HG03196 (cell line): ENCODE measurements around the gene SNAPC4.
A peak's percentile ranks its signal among the peaks of the same experiment; 100 is the strongest.

Source experiments
- ATAC-seq: cut with Tn5 transposase; IDR thresholded peaks from one replicate; pipeline ENCODE4 v1.9.1; 2021; ENCODE audit not compliant: unreplicated experiment

Gene SNAPC4

GRCh38 chr9:136400038-136400834, at the start of gene SNAPC4:
SNAPC4 (minus strand) TSS chr9:136400170; CDS start chr9:136398428, 1,742 bp downstream.
- ATAC-seq, result peak; percentile 55

DNA sequence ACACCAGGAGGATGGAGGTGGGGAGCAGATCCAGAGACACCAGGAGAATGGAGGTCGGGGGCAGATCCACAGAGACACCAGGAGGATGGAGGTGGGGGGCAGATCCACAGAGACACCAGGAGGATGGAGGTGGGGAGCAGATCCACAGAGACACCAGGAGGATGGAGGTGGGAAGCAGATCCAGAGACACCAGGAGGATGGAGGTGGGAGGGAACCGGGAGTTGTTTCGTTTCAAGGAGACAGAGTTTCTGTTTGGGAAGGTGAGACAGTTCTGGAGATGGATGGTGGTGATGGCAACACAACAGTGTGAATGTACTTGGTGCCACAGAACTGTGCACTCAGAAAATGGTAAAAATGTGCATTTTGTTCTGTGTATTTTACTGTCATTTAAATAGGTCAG, 48.7 kb upstream of the SNAPC4 start:
- no peak for ATAC-seq

- no peak for ATAC-seq
Observed at GRCh38 chr9:136447173-136447778, 47.3 kb upstream of the SNAPC4 start.

- no peak for ATAC-seq
Observed at GRCh38 chr9:136445799-136446198, 45.8 kb upstream of the SNAPC4 start.

DNA sequence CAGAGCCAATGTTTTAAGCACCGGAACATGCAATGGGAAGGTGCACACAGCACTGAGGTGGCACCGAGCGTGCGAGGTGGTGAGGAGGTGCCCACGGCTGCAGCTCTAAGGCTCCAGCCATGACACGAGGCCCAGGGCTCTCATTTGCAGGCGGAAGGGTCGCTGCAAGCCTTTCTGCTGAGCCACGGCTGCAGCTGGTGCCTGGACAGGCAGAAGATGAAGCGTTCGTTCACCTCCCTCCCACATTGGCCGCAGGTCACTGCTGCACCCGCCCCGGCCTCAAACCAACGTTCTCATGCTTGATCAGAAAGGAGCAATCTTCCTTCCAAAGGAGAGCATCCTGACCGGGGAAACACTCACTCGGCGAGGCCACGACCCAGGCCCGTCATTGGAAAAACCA, 44.1 kb upstream of the SNAPC4 start:
- no peak for ATAC-seq

- ATAC-seq, result no peak
Observed at GRCh38 chr9:136443687-136444086, 43.7 kb upstream of the SNAPC4 start.

DNA sequence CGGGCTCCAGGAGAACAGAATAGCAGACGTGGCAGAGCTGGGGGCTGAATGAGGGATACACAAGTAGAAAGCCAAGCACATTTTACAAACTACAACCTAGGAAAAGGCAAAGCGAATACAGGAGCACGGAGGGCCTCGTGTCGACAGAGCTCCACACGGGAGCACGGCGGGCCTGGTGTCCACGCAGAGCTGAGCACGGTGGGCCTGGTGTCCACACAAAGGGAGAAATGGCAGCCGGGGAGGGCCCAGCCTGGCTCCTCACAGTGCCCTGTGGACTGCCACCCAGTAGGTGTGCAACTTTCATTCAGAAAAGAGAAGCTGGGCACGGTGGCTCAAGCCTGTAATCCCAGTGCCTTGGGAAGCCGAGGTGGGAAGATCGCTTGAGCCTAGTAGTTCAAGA, 43.1 kb upstream of the SNAPC4 start:
- no peak for ATAC-seq

GRCh38 chr9:136442265-136442664, 42.3 kb upstream of the SNAPC4 start:
- ATAC-seq, result no peak

DNA sequence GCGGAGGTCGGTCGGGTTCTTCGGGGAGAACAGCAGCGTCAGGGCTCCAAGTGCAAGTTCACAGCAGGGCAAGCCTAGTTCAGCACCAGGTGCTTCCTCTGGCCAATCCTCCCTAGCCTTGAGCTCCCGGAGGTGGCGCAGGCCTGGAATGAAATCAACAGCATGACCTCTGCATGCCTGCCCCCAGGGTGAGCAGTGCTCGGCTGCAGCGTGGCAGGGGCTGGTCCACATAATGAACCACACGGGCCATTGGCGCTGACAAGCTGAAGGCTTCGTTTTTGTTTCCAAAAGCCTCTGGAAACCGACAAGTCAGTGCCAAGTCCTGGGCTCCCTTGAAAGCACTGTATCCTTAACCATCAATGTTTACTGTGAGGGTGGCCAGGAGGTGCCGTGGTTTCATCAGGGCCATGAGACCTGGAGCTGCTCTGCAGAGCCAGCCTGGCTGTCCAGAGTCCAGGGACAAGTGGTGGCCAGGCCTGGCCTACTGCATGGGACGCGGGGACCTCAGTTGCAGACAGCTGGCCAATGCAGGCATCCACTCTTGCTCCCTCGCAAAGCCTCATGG, 41.8 kb upstream of the SNAPC4 start:
- no peak for ATAC-seq

DNA sequence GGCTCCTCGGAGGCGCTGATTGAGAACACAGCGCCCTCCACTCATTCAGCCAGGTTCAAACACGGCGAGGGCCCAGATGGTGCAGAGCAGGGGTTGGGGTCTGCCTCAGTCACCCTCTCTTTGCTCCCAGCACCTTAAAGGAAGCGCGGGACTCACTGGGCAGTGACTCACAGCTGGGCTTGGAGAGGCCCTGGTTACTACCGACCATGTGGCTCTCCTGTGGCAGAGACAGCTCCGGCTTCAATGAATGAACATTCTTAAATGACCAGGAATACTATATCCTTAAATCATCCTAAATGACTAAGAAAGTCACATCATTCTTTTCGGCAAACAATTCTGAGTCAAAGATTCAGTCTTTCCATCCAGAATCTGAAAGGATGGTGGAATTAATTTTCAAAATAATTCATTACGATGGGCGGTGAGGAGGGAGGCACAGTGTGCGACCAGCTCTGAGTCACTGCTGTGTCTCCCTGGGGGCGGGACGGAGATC, 41.3 kb upstream of the SNAPC4 start:
- ATAC-seq, result no peak

GRCh38 chr9:136439481-136440408, 39.8 kb upstream of the SNAPC4 start, which contains the start of gene INPP5E:
INPP5E (minus strand) TSS chr9:136439845; CDS start chr9:136439419, 426 bp downstream.
- ATAC-seq, result peak; percentile 60

DNA sequence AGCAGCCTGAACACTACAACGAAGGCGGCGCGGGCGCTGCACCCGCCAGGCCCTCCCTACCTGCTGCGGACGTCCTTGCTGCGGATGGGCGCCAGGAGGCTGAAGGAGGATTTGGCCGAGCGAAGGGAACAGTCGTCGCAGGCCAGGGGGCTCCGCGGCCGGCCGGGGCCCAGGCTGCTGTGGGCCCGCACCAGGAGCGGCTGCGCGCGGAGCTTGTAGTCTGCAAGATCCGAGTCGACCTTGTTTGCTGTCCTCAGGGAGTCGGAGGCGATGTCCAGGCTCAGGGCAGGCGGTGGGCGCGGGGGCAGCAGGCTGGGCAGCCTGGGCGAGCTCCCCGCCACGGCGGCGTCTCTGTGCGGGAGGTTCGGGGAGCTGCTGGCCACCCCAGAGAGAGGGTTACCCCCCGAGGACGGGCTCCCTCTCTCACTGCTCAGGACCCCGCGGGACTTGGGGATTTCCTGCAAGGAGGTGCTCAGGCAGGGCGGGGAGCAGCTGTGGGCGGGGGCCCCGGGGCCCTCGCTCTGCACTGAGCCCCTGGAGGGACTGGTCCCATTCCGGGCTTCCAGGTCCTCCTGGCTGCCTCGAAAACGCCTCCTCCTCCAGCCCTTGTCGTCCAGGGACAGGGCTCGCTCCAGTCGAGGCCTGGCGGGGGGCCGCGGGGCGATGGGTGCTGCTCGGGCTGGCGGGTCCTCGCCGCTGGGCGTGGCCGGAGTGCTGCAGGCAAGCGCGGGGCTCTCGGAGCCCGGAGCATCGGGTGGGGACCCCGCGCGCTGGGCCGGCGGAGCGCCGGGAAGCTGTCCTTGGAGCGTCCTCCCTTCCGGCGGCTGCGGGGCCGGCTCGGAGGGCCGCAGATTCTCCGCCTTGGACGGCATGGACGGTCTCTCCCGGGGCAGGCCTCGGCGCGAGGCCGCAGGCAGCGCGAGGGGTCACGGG, 38.8 kb upstream of the SNAPC4 start:
- peak; percentile 33 for ATAC-seq

DNA sequence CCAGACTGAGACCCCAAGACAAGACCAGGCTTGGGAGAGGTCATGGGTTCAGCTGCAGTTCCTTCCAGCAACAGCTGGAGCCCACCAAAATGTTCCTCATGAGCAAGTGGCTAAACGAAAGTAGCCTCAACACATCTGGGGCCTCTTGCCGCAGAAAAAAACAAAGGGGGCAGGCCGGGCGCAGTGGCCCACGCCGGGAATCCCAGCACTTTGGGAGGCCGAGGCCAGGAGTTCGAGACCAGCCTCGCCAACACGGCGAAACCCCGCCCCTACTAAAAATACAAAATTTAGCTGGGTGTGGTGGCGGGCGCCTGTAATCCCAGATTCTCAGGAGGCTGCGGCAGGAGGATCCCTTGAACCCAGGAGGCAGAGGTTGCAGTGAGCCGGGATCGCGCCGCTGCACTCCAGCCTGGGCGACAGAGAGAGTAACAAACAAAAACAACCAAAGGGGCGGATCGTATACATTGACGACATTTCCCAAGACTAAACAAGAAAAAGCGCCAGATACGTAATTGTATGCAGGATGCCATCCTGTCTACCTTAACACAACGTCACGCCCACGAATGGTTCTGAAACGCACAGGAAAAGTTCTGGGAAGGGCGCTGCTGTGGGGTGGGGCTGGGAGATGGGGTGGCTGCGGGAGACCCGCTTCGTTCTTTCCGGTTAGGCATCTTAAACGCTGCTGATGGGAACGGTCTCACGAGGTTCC, 38.0 kb upstream of the SNAPC4 start:
- ATAC-seq, result no peak

- ATAC-seq, result no peak
Observed at GRCh38 chr9:136437430-136437829, 37.5 kb upstream of the SNAPC4 start.

DNA sequence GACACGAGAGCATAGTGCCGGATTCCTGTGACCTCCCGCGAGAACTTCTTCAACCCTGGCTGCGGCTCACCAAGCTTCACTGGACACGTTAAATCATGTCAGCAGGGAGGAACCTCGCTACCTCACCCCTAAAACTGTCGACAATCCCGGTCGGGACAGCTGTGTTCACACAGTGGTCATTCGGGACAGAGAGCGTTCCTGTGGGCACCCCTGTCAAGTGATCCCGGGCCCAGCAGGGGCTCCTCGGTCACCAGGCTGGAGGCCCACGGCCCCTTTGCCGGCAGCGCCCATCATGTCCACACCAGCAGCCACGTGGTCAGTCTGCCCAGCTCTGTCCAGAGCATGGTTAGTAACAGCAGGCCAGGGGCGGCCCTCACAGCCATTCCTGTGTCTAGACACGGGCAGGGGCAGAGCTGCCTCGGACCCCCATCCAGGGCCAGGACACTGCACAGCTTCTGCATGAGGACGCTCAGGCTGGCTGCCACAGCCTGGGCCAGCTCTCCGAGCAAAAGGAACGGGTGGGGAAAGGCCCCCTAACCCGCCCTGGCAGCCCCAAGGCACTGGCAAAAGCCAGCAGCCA, 36.2 kb upstream of the SNAPC4 start:
- ATAC-seq, result no peak

DNA sequence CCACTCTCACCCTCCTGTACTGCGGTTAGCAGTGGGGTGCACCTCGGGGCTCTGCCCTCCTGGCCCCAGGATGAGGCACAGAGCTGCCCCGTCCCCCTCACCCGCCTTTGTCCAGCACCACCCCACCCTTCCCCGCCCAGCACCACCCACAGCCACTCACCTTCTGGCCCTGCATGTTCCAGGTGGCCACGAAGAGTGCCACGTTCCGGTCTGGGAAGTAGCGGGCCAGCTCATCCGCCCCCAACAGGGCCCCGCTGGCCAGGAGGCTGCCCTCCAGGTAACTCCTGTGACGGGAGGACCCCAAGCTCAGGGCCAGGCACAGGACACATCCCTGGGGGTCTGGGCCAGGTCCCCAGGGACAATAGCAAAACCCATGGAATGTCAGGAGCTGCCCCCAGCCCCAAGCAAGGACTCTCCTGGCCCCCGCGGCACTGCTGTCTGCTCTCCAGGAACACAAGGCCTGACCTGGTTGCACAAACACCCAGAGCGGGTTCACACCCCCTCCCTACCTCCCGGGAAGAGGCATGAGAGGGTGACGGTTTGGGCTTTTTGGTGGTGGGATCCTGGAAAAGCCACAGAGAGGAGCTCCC, 34.7 kb upstream of the SNAPC4 start:
- no peak for ATAC-seq

GRCh38 chr9:136433849-136434579, 34.0 kb upstream of the SNAPC4 start:
- no peak for ATAC-seq
